NOMO-1 treated with DMSO at 0.1 percent for 48 hours (cell line): ENCODE results near the gene GPAT3.
"Not testable (repeated sequence)": the region's sequence is repeated elsewhere in the genome, so short reads cannot be mapped to it uniquely, and the experiment has no call there.

ENCODE experiments used
- DNase-seq: peaks from one replicate; lab custom pipeline; 2025; ENCODE audit not compliant: unreplicated experiment; lab: John Stamatoyannopoulos, UW

Gene GPAT3

DNA sequence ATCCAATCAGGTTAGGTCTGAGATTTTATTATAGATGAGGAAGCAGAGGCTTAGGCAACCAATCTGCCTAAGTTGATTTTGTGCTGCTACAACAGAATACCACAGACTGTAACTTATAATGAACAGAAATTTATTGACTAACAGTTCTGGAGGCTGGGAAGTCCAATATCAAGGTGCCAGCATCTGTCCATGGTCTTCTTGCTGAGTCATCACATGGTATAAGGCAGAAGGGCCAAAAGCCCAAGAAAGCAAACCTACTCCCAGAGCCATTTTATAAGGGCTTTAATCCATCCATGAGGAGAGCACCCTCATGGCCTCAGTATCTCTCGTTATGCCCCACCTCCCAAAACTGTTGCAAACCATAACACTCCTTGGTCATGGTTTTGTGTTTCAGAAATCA, 55.8 kb downstream of the GPAT3 start:
- no peak for DNase-seq

GRCh38 chr4:83599183-83599582, 63.3 kb downstream of the GPAT3 start:
- peak; percentile 50 for DNase-seq

DNA sequence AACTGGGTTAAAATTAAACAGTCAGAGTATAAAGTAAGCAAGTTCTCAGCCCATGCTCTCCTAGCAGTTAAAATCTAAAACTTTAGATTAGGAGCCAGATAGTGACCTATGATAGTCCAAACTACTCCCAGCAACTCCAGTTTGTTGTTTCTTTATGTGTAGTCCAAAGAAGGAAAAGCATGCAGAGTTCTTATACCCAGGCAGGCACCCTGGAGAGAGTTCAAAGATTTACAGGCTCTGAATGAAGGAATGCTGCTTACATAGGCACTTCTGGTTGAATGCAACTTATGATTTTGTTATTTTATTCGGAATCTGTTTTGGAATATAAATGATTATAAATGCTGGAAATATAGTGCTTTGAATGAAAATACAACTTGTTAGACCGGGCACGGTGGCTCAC, 67.2 kb downstream of the GPAT3 start:
- no peak for DNase-seq

DNA sequence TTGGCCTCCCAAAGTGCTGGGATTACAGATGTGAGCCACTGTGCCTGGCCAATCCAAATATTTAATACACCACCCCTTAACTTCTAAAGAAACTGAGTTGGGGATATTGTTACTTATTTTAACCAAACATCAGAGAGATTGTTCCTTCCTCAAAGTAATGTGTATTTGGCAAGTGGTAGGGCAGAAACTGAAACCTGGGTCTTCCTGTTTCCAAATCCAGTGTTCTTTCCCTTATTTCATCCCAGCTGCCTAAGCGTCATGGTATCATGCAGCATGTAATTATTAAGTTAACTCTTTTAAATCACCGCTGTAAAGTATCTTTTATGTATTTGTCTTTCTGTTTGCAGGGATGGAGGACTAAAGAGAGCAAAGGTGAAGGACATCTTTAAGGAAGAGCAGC, 68.4 kb downstream of the GPAT3 start:
- DNase-seq, result peak; percentile 51

- no peak for DNase-seq
Measured at GRCh38 chr4:83605210-83605609, 69.3 kb downstream of the GPAT3 start.

DNA sequence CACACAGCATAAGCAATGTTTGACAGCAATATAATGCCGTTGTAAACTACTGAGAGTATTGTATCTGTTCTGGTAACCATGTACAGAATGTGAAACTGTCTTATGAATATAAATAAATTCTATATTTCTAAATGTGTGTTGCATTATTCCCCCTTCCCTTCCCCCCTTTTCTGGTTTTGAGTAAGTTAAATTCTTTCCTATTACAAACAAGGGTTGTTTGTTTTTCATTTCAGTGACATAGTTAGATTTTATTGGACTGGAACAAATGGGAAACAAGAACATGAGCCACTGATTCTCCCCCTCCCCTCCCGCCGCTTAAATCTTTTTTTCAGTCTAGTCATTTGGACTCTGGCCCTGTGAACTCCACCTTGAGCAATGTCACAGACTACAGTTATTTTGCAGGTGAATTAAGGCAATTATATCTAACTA, 69.8 kb downstream of the GPAT3 start:
- no peak for DNase-seq

DNA sequence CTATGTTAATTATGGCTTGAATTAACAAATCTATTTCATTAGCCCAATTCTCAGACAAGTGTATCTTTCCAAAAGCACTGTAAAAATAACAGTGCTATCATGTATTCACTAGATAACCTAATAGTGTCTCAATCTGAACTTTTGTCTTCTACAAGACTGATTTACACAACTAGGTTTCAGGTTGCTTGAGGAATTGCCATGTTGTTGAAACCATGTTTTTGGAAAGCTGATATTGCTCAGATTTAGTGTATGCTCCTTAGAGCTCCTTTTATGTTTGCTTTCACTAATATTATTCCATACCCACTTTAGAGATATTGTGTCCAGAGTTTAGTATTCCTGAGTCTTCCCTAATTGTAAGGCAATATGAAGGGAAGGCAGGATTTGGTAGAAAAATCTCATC, 70.6 kb downstream of the GPAT3 start:
- no peak for DNase-seq

- no peak for DNase-seq
Measured at GRCh38 chr4:83606898-83607297, 71.0 kb downstream of the GPAT3 start.

DNA sequence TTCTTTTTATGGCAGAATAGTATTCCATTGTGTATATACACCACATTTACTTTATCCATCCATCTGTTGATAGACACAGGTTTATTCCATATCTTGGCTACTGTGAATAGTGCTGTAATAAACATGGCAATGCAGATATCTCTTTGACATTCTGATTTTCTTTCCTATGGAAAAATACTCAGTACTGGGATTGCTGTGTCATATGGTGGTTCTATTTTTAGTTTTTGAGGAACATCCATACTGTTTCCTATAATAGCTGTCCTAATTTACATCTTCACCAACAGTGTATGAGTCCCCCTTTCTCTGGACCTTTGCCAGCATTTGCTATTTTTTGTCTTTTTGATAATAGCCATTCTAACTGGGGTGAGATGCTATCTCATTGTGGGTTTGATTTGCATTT, 73.5 kb downstream of the GPAT3 start:
- DNase-seq, result no peak

GRCh38 chr4:83610729-83611128, 74.8 kb downstream of the GPAT3 start:
- DNase-seq, result no peak

DNA sequence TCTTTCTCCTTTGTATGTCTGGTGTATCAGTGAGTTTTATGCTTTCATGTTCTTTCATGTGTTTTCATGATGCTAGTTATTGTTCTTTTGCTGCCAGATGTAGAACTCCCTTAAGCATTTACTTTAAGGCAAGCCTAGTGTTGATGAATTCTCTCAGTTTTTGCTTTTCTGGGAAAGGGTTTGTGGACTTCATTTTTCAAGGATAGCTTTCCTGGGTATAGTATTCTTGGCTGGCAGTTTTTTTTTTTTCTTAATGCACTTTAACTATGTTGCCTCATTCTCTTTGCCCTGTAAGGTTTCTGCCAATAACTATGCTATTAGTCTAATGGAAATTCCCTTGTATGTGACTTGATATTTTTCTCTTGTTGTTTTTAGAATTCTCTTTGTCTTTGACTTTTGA, 77.1 kb downstream of the GPAT3 start:
- DNase-seq, result no peak

DNA sequence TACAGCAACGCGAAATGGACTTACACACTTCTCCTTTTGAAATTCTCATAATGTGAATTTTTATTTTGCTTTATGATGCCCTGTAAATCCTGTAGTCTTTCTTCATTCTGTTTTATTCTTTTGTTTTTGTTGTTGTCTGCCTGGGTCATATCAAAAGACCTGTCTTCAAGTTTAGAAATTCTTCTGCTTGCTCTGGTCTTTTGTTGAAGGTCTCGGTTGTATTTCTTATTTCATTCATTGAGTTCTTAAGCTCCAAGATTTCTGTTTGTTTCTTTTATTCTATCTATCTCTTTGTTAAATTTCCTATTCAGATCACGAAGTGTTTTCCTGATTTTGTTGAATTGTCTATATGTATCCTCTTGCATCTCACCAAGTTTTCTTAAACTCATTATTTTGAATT, 78.1 kb downstream of the GPAT3 start:
- DNase-seq, result no peak

DNA sequence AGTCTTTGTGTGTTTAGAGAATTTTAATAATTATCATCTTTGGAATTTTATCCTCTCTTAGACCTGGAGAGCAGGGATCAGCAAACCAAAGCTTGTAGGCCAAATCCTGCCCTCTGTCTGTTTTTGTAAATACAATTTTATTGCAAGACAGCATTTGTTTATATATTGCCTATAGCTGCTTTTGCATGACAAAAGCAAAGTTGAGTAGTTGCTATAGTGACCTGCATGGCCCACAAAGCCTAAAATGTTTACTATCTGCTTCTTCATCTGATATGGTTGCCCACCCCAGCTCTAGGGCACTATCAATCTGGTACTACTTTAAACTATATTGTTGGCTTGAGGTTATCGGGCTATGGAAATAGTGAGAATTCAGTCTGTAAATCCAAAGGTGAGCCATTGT, 80.3 kb downstream of the GPAT3 start:
- no peak for DNase-seq

- no peak for DNase-seq
Measured at GRCh38 chr4:83617371-83618035, 81.6 kb downstream of the GPAT3 start.

GRCh38 chr4:83618431-83618830, 82.5 kb downstream of the GPAT3 start:
- no peak for DNase-seq

DNA sequence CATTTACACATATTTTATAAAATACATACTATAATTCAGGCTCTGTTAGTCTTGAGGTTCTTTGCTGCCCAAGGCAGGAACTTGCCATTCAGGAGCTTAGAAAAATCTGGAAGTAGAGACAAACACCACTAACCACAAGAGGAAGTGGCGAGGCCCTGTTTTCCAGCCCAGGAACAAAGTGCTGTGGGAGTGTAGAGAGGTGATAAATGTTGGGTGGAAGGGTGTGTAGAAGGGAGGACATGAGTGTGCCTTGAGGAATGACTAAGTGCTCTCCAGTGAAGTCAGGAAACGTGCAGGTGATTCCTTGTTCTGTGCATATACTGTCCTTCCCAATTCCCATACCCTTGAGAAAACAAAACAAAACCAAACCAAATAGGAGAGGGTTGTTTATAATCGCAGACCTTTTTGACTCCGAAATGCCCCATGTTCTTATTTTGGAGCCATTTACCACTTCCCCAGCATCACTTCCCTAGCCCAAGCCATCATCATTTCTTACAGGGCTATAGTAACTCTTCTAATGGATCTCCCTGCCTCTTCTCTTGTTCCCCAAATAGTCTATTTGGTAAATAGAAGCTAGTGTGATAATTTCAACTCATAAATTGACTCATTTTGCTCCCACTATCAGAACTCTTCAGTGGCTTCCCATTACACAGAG, 83.2 kb downstream of the GPAT3 start:
- DNase-seq, result peak; percentile 51

DNA sequence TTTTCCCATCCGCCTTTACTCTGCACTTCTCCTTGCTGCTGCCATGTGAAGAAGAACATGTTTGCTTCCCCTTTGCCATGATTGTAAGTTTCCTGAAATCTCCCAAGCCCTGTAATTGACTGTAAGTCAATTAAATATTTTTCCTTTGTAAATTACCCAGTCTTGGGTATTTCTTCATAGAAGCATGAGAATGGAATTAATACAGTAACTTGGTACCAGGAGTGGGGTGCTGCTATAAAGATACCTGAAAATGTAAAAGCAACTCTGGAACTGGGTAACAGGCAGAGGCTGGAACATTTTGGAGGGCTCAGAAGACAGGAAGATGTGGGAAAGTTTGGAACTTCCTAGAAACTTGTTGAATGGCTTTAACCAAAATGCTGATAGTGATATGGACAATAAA, 86.2 kb downstream of the GPAT3 start:
- not testable (repeated sequence) for DNase-seq

DNA sequence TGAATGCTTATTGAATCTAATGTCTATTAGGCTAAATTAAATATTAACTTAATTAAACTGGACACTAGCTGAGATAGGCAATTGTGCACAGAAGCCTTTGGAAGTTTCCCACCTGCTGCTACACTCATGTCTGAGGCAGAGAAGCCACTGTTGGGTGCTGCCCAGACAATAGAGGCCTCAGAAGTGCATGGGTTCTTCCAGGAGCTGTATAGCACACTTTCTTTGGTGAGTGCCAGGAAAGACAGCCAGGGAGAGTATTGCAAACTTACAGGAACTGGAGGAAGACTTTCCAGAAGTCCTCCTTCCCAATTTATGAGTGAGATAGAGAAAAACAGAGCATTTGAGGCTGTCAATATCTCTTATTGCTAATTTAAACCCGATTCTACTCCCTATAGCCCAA, 89.9 kb downstream of the GPAT3 start:
- no peak for DNase-seq

- DNase-seq, result no peak
Measured at GRCh38 chr4:83626245-83626836, 90.4 kb downstream of the GPAT3 start.

GRCh38 chr4:83629945-83630721, 94.2 kb downstream of the GPAT3 start:
- DNase-seq, result peak; percentile 95

DNA sequence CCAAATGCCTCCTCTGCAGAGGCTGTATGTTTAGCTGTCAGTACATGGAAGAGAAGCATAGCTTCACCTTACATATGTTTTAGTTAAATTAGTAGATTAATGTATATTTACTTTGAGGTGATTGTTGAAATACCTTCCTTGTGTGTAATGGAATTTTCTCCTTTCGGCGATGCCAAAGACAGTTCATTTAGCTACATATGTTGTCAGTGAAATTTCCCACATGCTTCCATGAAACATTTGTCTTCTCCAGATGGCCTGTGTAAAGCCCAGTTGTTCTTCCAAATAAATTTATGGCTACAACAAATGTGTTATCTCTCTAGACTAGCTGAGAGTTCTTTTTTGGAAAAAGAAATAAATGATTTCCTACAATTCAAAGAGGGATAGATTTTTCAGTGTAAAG, 95.2 kb downstream of the GPAT3 start:
- no peak for DNase-seq

GRCh38 chr4:83636930-83637329, 101.0 kb downstream of the GPAT3 start:
- DNase-seq, result no peak
